A549 treated with dexamethasone at 1 μM for 4 hours (cell line): ENCODE results near the gene SPAG5. TPM values are rescaled to one million over a fixed set of nuclear protein-coding genes. Genes with fewer than 3 reads are reported as not detected.

Experiments
- total RNA-seq: library from RNA; stranded (reverse); fragments of 200-300 nt; extraction: Qiagen RNA extraction; gene quantifications from 5 replicates; pipeline ENCODE4 v1.2.3, GENCODE V29; 2022

Gene SPAG5
- total RNA-seq, result 64.8 to 73.8 TPM (median 69.0 TPM) in 5 replicates

GRCh38 chr17:28598799-28599310 is at the start of gene SPAG5:
Gene SPAG5 (minus strand): TSS chr17:28599025. CDS start chr17:28598946, 79 bp downstream.

GRCh38 chr17:28644787-28645575 is 46.2 kb upstream of the SPAG5 start, which contains the start of gene BLTP2:
Gene BLTP2 (minus strand): TSS chr17:28645158. CDS start chr17:28645056, 102 bp downstream.

GRCh38 chr17:28613931-28614381 is 15.1 kb upstream of the SPAG5 start, which contains the start of gene RSKR:
Gene RSKR (minus strand): TSS chr17:28614185. CDS start chr17:28614161, 24 bp downstream.

GRCh38 chr17:28576758-28577465 is 21.9 kb downstream of the SPAG5 start, which contains the start of gene ALDOC:
Gene ALDOC (minus strand): TSS chr17:28576895. CDS start chr17:28575532, 1,363 bp downstream.

GRCh38 chr17:28571361-28572122 is 27.3 kb downstream of the SPAG5 start, which contains the start of gene PIGS:
Gene PIGS (minus strand): TSS chr17:28571524. CDS start chr17:28571496, 28 bp downstream.

GRCh38 chr17:28552176-28552999 is 46.4 kb downstream of the SPAG5 start, which contains the start of gene UNC119:
Gene UNC119 (minus strand): TSS chr17:28552624. CDS start chr17:28552557, 67 bp downstream.

Other genes with a start within 250 kb of the SPAG5 start
- 144 to 174 TPM (median 169 TPM) in 5 replicates for gene POLDIP2, start 241.5 kb downstream of the SPAG5 start, total RNA-seq
- not detected in 5 replicates for gene SEBOX, start 233.8 kb downstream of the SPAG5 start, total RNA-seq
- 15.3 to 21.2 TPM (median 19.1 TPM) in 5 replicates for gene VTN, start 228.7 kb downstream of the SPAG5 start, total RNA-seq
- 3.7 to 6.7 TPM (median 5.4 TPM) in 5 replicates for gene SARM1, start 227.3 kb downstream of the SPAG5 start, total RNA-seq
- gene SLC46A1, start 192.8 kb downstream of the SPAG5 start, total RNA-seq, result 14.3 to 19.8 TPM (median 19.4 TPM) in 5 replicates
- gene SLC13A2, start 125.4 kb downstream of the SPAG5 start, total RNA-seq, result 0.07 to 0.20 TPM (median 0.12 TPM) in 5 replicates
- 0.02 to 0.03 TPM (median 0.02 TPM) in 3 of 5 replicates, not detected in the others for gene FOXN1, start 92.7 kb downstream of the SPAG5 start, total RNA-seq
- gene UNC119, start 46.4 kb downstream of the SPAG5 start, total RNA-seq, result 21.9 to 31.8 TPM (median 29.0 TPM) in 5 replicates
- 54.1 to 65.1 TPM (median 60.5 TPM) in 5 replicates for gene PIGS, start 27.5 kb downstream of the SPAG5 start, total RNA-seq
- gene ALDOC, start 22.1 kb downstream of the SPAG5 start, total RNA-seq, result 1.4 to 2.5 TPM (median 2.0 TPM) in 5 replicates
- 1.8 to 5.6 TPM (median 4.3 TPM) in 5 replicates for gene RSKR, start 15.2 kb upstream of the SPAG5 start, total RNA-seq
- 58.8 to 74.2 TPM (median 69.1 TPM) in 5 replicates for gene BLTP2, start 46.1 kb upstream of the SPAG5 start, total RNA-seq
- 75.2 to 84.3 TPM (median 77.7 TPM) in 5 replicates for gene SDF2, start 62.9 kb upstream of the SPAG5 start, total RNA-seq
- gene SUPT6H, start 63.2 kb upstream of the SPAG5 start, total RNA-seq, result 56.8 to 83.6 TPM (median 78.1 TPM) in 5 replicates
- 0.87 to 1.6 TPM (median 1.4 TPM) in 5 replicates for gene PROCA1, start 112.9 kb upstream of the SPAG5 start, total RNA-seq
- 192 to 231 TPM (median 217 TPM) in 5 replicates for gene RAB34, start 118.8 kb upstream of the SPAG5 start, total RNA-seq
- 1,532 to 2,344 TPM (median 1,598 TPM) in 5 replicates for gene RPL23A, start 121.0 kb upstream of the SPAG5 start, total RNA-seq
- 27.5 to 45.5 TPM (median 40.7 TPM) in 5 replicates for gene TLCD1, start 127.2 kb upstream of the SPAG5 start, total RNA-seq
- 2.5 to 3.9 TPM (median 3.7 TPM) in 5 replicates for gene NEK8, start 129.8 kb upstream of the SPAG5 start, total RNA-seq
- 46.2 to 72.9 TPM (median 69.6 TPM) in 5 replicates for gene TRAF4, start 145.0 kb upstream of the SPAG5 start, total RNA-seq
- 31.8 to 55.0 TPM (median 49.9 TPM) in 5 replicates for gene FAM222B, start 243.8 kb upstream of the SPAG5 start, total RNA-seq